HTR-8/SVneo (cell line): Measurements from ENCODE around the gene C22orf23.
A peak's percentile ranks its signal among the peaks of the same experiment; 100 is the strongest.

Experiments
- DNase-seq: peaks from one replicate; pipeline ENCODE4 v3.0.0; 2011; ENCODE audit warnings: low spot score, mixed read lengths; ENCODE audit not compliant: insufficient read length
- FAIRE-seq: peaks from 2 replicates; lab custom pipeline; 2011; peaks lifted over from hg19 to GRCh38; lab: Jason Lieb, UNC

The C22orf23 gene

GRCh38 chr22:37953437-37954179 lies at the start of gene C22orf23, which contains the start of gene POLR2F:
TSS of gene C22orf23 (minus strand) at chr22:37953601. CDS start at chr22:37953149, 452 bp downstream.
TSS of gene POLR2F (plus strand) at chr22:37953699. CDS start at chr22:37953788, 89 bp downstream.
- FAIRE-seq: peak; percentile 62

GRCh38 chr22:37999640-38000272 lies 46.4 kb upstream of the C22orf23 start:
- DNase-seq: peak; percentile 65

More at GRCh38 chr22:37953437-37954179, at the start of gene C22orf23, which contains the start of gene POLR2F:
- DNase-seq: peak; percentile 98

GRCh38 chr22:37999236-37999635 lies 45.8 kb upstream of the C22orf23 start:
- DNase-seq: no peak
- no peak for FAIRE-seq

More at GRCh38 chr22:37999640-38000272, 46.4 kb upstream of the C22orf23 start:
- peak; percentile 52 for FAIRE-seq

- no peak for DNase-seq
- no peak for FAIRE-seq
These were observed 45.1 kb upstream of the C22orf23 start for GRCh38 chr22:37998543-37998942.

GRCh38 chr22:37996515-37997246 lies 43.3 kb upstream of the C22orf23 start:
- no peak for FAIRE-seq
- DNase-seq: no peak

- FAIRE-seq: no peak
- DNase-seq: peak; percentile 20
These were observed 42.7 kb upstream of the C22orf23 start for GRCh38 chr22:37996079-37996478.

- no peak for DNase-seq
- no peak for FAIRE-seq
These were observed 42.1 kb upstream of the C22orf23 start for GRCh38 chr22:37995460-37995859.

- DNase-seq (no peak), FAIRE-seq (no peak)
These were observed 41.6 kb upstream of the C22orf23 start for GRCh38 chr22:37994982-37995381.

GRCh38 chr22:37994049-37994448 lies 40.6 kb upstream of the C22orf23 start:
- FAIRE-seq: no peak
- no peak for DNase-seq

GRCh38 chr22:37991731-37992442 lies 38.5 kb upstream of the C22orf23 start:
- no peak for DNase-seq
- no peak for FAIRE-seq

GRCh38 chr22:37990862-37991261 lies 37.5 kb upstream of the C22orf23 start:
- FAIRE-seq: no peak
- DNase-seq: no peak

- no peak for DNase-seq
- FAIRE-seq: no peak
These were observed 36.9 kb upstream of the C22orf23 start for GRCh38 chr22:37990301-37990700.

- FAIRE-seq (no peak), DNase-seq (no peak)
These were observed 36.0 kb upstream of the C22orf23 start for GRCh38 chr22:37989146-37990045.

GRCh38 chr22:37986371-37986770 lies 33.0 kb upstream of the C22orf23 start:
- DNase-seq: no peak
- FAIRE-seq: no peak

GRCh38 chr22:37985751-37986281 lies 32.4 kb upstream of the C22orf23 start:
- no peak for FAIRE-seq
- no peak for DNase-seq

- FAIRE-seq: no peak
- DNase-seq: no peak
These were observed 31.7 kb upstream of the C22orf23 start for GRCh38 chr22:37985050-37985585.

- DNase-seq (no peak), FAIRE-seq (no peak)
These were observed 30.7 kb upstream of the C22orf23 start, which contains the start of gene SOX10 for GRCh38 chr22:37983860-37984791. TSS of gene SOX10 (minus strand) at chr22:37984555. CDS start at chr22:37983784, 771 bp downstream.
